Measurements from ENCODE around the gene VGLL1.

VGLL1 gene

DNA sequence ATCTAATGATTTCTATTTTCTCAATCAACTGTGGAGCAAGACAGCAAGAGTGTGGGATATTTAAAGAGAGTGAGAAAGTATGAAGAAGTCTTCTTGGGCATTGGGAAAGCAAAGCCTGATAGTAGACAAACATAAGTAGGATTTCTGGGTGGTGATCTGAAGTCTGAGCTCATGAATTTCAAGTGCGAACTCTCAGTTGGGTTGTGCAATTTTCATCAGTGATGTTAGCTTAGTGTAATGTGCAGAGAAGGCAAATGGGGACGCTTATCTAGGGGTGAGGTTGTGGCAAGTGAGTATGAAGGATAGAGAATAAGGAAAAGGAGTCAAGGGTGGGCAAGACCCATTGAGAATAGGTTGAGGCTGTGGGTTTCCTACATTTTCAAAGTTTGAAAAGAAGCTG lies 23.7 kb downstream of the VGLL1 start:
- no peak for DNase-seq

DNA sequence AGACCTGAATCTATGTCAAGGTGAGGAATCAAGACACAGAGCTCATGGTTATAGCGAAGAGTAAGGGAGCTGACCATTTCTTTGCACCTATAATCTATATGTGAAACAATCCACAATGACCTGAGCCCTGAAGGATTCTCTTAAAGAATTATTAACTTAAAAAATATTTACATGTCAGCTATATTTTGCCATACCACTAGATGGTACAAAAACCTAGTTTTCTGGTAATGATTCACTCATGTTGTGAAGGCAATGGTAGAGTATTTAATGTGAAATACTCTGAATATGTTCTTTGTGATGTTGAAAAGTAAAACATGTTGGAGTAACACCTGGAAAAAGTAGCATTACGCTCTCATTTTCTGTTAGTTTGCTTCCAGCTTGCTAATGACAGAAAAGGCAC lies 40.0 kb downstream of the VGLL1 start:
- DNase-seq, result no peak

DNA sequence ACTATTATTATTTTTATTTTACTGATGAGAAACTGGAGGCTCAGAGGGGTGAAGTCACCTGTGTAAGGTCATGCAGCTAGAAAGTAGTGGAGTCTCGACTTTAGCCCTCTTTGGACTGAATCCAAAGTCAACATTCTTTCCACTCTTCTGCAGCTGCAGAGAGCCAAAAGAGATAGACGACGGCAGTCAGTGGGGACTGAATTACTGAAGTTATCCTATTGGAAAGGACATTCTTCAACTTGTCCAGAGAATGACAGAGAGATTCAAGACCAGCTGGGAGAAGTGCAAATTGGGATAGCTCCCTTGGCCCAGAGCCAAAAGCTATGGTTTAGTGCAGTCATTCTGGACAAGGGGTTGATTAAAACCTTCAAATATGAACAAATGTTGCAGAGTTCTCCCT lies 42.5 kb downstream of the VGLL1 start:
- DNase-seq, result peak; percentile 13

DNA sequence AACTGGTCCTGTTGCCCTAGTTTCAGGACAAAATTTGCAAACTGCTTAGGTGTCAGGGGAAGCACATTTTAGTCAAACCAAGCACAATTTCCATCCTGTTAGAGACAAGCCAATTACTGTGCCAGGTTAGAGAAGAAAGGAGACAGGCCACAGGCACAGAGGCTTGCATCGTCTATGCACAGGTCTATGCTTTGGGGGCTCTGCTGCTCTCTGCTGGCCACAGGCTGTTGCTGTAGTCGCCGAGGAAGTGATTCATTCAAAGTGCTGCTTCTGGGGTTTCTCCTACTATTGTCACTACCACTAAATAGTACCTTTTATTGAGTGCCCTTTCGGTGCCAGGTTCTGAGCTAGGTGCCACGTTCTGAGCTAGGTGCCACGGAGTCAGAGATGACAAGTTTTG lies 45.5 kb downstream of the VGLL1 start:
- DNase-seq, result no peak

DNA sequence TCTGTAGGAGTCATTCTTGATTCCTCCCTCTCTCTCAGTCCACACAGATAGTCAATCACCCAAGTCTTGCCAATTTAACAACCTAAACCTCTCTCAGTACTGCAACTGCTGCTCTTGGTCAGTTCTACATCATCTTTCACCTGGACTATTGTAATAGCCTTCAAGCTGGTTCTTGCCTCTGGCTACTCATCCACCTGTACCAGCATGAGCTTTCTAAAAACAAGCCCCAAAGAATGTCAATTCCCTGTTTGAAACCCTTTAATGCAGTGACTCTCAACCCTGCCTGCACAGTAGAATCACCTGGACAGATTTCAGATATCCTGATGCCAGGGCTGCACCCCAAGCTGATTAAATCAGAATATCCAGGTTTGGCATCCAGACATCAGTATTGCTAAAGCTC lies 48.3 kb downstream of the VGLL1 start:
- no peak for DNase-seq

DNA sequence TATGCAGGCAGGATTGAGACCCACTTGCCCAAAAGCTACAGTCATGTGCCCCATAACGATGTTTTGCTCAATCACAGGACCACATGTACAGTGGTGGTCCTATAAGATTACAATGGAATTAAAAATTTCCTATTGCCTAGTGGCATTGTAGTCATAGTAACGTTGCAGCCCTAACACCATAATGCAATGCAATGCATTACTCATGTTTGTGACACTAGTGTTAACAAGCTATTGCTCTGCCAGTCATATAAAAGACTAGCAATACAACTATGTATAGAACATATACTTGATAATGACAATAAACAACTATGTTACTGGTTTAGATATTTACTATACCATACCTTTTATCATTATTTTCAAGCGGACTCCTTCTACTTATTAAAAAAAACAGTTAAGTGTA lies 50.6 kb downstream of the VGLL1 start:
- DNase-seq, result no peak

DNA sequence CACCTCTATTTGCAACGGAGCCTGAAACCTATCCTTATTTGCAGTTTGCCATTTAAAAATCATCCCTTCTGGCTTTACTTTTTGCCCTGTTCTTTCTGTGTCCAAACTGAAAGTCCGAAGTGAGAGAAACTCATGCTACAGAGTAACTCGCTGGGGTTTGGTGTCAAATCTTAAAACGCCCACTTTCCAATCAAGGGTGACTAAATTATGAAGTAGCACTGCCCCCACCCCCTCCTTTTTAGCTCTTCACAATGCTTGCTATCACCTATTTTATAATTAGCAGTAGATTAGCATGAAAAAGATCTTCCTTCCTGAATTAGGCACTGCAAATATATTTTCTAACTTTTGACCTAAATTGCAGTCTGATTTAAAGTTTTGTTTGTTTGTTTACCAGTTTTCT lies 52.5 kb downstream of the VGLL1 start:
- DNase-seq, result no peak

DNA sequence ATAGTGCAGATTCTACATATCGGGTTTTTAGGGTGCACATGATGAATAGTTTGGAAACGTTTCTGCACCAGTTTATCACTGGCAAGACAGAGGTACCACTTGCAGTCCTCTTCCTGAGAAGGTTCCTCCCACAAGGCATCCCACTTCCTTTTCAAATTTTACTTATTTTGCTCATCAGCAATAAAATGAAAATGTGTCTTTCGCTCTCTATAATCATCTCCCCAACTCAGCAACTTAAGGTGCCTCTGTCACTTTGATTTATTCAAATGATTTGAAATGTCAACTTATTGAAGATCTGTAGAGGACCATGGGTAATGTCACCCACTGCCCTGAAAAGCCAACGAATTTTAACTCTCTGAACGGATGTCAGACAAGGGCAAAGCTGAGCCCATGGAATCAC lies 53.2 kb downstream of the VGLL1 start:
- DNase-seq, result no peak

DNA sequence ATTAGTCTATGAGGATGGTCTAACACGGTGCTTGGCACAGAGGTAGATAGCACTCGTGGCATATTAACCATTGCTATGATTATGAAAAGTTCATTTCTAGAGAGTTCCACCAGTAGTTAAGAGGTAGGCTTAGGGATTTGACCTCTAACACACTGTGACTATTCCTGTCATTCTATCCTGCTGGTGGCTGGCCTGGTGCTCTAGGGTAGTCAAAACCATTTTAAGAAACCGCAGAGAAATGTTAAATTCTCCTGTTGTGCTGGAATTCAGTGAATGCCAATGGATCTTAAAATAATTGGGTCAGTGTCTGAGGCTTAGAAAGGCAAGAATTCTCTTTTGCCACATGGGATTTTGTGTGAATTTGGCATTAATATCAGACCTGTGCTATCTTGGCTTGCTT lies 53.9 kb downstream of the VGLL1 start:
- DNase-seq, result no peak

DNA sequence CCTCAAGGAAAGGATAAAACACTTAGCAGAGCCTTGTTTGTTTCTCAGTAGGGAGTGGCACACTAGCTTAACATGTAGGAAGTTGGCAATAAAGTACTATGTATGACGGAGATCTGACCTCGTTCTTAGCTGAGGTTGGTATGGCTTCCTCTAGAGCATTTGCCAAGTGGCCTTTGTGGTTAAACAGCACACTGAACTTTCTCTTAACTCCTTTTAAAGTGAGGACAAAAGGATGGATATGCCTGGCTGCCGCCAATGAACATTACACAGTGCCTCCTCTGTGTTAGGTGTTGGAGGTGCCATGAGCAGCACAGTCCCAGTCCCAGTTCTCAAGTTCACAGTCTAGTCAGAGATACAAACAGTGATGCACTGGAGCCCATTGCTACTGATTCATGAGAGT lies 54.4 kb downstream of the VGLL1 start:
- DNase-seq, result peak; percentile 3

DNA sequence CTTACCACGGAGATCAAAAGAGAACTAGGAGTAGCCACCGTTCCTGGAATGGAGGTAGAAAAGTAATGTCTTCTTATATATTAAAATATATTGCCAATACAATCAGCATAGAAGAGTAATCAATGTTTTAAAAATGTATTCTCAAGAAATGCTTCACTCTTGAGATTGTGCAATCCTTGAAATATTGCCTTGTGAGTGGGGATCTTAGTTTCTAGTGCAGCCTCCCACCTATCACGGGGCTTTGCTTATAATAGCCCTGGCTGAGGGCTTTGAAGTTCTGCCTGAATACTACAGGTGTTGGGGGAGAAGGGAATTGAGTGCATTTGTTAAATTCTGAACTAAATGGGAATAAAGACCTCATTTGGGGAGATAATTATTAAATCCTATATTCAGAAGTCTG lies 55.5 kb downstream of the VGLL1 start:
- DNase-seq, result no peak

DNA sequence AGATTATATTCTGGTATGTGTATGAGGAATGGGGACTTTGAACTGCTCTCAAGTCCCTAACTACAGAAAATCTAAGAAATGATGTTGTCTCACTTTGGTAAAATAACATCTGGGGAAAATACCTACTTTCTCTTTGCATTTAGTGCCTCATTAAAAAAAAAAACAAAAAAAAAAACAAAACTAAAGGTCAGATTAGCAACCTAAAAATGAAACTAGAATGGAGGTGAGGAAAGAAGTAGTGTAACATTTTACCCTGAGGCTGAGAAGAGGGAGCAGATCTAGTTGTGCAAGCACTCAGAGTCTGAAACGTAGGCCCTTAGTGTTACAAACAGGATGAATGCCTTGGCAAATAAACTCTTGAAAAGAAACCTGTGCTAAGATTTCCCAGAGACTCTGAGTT lies 56.0 kb downstream of the VGLL1 start:
- no peak for DNase-seq

DNA sequence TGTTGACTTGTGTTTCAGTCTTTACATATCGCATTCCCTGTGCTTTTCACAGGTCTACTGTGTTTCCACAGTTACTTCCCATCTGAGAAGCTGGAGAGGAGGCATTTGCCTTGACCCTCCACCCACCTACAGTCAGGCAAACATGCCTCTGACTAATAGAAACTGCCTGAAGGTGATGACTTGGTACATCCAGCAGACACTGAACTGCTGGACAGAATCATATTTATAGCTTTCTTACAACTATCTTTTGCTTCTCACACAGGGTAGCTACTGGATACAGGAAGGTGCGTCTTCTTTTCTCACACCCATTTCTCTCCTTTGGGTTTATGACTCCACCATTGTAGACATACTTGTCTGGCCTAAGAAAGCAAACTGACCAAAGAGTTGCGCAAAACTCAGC lies 58.0 kb downstream of the VGLL1 start:
- no peak for DNase-seq

DNA sequence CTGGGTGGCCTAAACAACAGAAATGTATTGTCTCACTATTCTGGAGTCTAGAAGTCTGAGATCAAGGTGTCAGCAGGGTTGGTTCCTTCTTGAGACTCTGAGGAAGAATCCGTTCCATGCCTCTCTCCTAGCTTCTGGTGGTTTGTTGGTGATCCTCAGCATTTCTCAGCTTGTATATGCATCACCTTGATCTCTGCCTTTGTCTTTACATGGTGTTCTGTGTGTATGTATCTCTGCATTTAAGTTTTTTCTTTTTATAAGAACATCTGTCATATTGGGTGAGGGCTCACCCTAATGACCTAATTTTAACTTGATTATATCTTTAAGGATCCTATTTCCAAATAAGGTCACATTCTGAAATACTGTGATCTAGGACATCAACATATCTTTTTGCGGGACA lies 65.3 kb downstream of the VGLL1 start:
- no peak for DNase-seq

DNA sequence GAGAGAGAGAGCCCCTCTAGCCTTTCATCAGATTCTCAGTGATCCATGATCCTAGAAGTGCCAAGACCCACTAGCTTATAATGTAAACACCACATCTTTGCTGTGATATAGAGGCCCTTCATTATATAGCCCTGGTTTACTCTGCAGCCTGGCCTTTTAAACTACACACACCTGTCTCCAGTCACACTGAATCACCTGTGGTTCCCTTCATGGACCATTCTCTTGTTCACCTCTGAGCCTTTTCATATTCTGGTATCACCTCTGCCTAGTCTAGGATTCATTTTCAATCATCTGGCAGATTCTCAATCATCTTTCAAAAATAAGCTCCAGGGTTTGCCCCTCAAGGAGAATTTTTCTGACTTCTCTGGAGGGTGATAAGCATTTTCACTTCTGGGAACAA lies 65.9 kb downstream of the VGLL1 start:
- no peak for DNase-seq

DNA sequence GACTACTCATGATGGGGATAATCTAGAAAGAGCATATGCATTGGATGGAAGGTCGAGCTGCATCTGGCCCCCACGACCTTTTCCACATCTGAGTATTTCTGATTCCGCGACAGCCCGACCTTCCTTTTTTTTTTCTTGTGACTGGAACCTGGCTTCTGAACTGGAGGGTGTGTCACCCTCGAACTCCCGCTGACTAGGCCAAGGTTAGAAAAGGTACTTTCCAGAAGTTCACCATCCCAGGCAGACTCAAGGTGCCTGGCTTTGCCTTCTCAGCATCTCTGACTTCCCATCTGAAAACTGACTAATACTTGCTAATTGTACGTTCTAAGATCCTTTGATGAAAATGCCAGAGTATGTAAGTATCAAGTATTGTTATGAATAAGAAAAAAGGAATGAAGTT lies 66.6 kb downstream of the VGLL1 start:
- no peak for DNase-seq

DNA sequence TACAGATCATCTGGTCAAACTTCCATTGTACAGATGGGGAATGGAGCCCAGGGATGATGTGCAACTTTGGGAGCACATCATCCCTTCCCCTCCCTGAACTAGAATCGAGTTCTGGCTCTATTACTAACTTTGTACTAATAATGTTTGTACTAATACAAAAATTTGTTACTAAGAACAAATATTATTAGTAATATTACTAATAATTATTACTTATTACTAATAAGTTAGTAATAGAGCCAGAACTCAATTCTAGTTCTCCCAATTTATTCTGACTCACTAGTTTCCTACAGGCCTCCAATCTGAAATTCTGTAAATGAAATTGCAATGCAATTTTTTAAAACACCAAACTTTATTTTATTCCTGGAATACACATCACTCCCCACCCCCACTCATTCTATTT lies 68.0 kb downstream of the VGLL1 start:
- no peak for DNase-seq
